CD14-positive monocyte (primary cell): ENCODE measurements around the gene PRKRA. TPM values are rescaled to one million over a fixed set of nuclear protein-coding genes. Genes with fewer than 3 reads are reported as not detected.
"Not testable (repeated sequence)": the region's sequence is repeated elsewhere in the genome, so short reads cannot be mapped to it uniquely, and the experiment has no call there.

Source experiments
- DNase-seq, 3 donors: peaks; one replicate each; pipeline ENCODE4 v3.0.0-alpha.2; 2011 to 2022
- H2AFZ ChIP-seq: 2 replicates; pipeline ENCODE4 v1.6.0; 2012; ENCODE audit warnings: mild to moderate bottlenecking, low read depth, low read length, inconsistent platforms; ENCODE audit not compliant: insufficient read depth, poor library complexity, severe bottlenecking
- H3K27ac ChIP-seq, 2 donors: 1 replicate in 1 of 2; 2 replicates in 1 of 2; pipeline ENCODE4 v1.5.1; 2012 to 2013; ENCODE audit warnings: low read length in 2 of 2, control low read depth in 1 of 2, inconsistent platforms in 1 of 2, low read depth in 1 of 2, mild to moderate bottlenecking in 1 of 2
- H3K27me3 ChIP-seq, 2 donors: one replicate each; pipeline versions ENCODE4 v1.6.0 to v1.6.1; 2011 to 2013; ENCODE audit warnings: low read length in 2 of 2; ENCODE audit not compliant: control insufficient read depth in 2 of 2, insufficient read depth in 2 of 2
- H3K36me3 ChIP-seq, 2 donors: replicated peaks in 1 of 2; 1 replicate in 1 of 2; 2 replicates in 1 of 2; pipeline versions ENCODE4 v1.5.1 to v1.6.1; 2012 to 2013; ENCODE audit warnings: low read length in 2 of 2, control low read depth in 1 of 2, inconsistent platforms in 1 of 2, mild to moderate bottlenecking in 1 of 2; ENCODE audit not compliant: insufficient read depth in 2 of 2, control insufficient read depth in 1 of 2
- H3K4me1 ChIP-seq, 2 donors: 1 replicate in 1 of 2; 2 replicates in 1 of 2; pipeline versions ENCODE4 v1.5.1 to v1.6.1; 2012 to 2013; ENCODE audit warnings: low read length in 2 of 2, control low read depth in 1 of 2, inconsistent platforms in 1 of 2, mild to moderate bottlenecking in 1 of 2, moderate library complexity in 1 of 2; ENCODE audit not compliant: insufficient read depth in 2 of 2, control insufficient read depth in 1 of 2
- H3K4me2 ChIP-seq: replicated peaks from 2 replicates; pipeline ENCODE3; 2012; ENCODE audit warnings: low read length, moderate library complexity, mild to moderate bottlenecking; ENCODE audit not compliant: poor library complexity, severe bottlenecking; ENCODE audit errors: extremely low read depth
- H3K4me3 ChIP-seq, 3 experiments: fragments of 200-600 bp in 1 of 3; sonication (generic) in 1 of 3; replicated peaks in 1 of 3; 1 replicate in 2 of 3; 2 replicates in 1 of 3; pipeline ENCODE4 v1.5.1; 2011 to 2013; ENCODE audit warnings: low read length in 3 of 3, mild to moderate bottlenecking in 3 of 3, control low read depth in 2 of 3, low read depth in 2 of 3, inconsistent platforms in 1 of 3, moderate library complexity in 1 of 3
- H3K79me2 ChIP-seq: 2 replicates; pipeline ENCODE4 v1.6.0; 2012; ENCODE audit warnings: mild to moderate bottlenecking, control low read depth, inconsistent platforms, low read length, moderate library complexity; ENCODE audit not compliant: insufficient read depth
- H3K9ac ChIP-seq: 2 replicates; pipeline ENCODE4 v1.6.0; 2017; ENCODE audit warnings: low read length, mild to moderate bottlenecking; ENCODE audit not compliant: insufficient read depth, poor library complexity, severe bottlenecking
- H3K9me3 ChIP-seq, 2 donors: replicated peaks in 1 of 2; 1 replicate in 1 of 2; 2 replicates in 1 of 2; pipeline versions ENCODE4 v1.5.1 to v1.6.1; 2012 to 2013; ENCODE audit warnings: low read length in 2 of 2, control low read depth in 1 of 2; ENCODE audit not compliant: control insufficient read depth in 1 of 2, insufficient read depth in 1 of 2
- H4K20me1 ChIP-seq: 2 replicates; pipeline ENCODE4 v1.6.0; 2012; ENCODE audit warnings: mild to moderate bottlenecking, low read length, control low read depth, moderate library complexity; ENCODE audit not compliant: insufficient read depth
- H3K27ac Mint-ChIP-seq, 7 donors: one replicate each; pipeline ENCODE4 v1.8.0; 2020; ENCODE audit warnings: mild to moderate bottlenecking in 7 of 7, mixed read lengths in 7 of 7, moderate library complexity in 6 of 7, inconsistent platforms in 2 of 7
- H3K27me3 Mint-ChIP-seq, 3 donors: one replicate each; pipeline ENCODE4 v1.8.0; 2021 to 2022; ENCODE audit warnings: low read depth in 3 of 3, mild to moderate bottlenecking in 3 of 3, mixed read lengths in 3 of 3, moderate library complexity in 3 of 3, inconsistent platforms in 1 of 3
- H3K36me3 Mint-ChIP-seq, 2 donors: one replicate each; pipeline ENCODE4 v1.8.0; 2020; ENCODE audit warnings: mixed read lengths in 2 of 2, inconsistent platforms in 1 of 2, mild to moderate bottlenecking in 1 of 2
- H3K4me1 Mint-ChIP-seq: one replicate; pipeline ENCODE4 v1.8.0; 2020; ENCODE audit warnings: mild to moderate bottlenecking, mixed read lengths
- H3K4me3 Mint-ChIP-seq, 2 donors: one replicate each; pipeline ENCODE4 v1.8.0; 2020; ENCODE audit warnings: mild to moderate bottlenecking in 2 of 2, mixed read lengths in 2 of 2, moderate library complexity in 1 of 2
- H3K9me3 Mint-ChIP-seq, 7 donors: one replicate each; pipeline ENCODE4 v1.8.0; 2020 to 2022; ENCODE audit warnings: mixed read lengths in 7 of 7, mild to moderate bottlenecking in 6 of 7, moderate library complexity in 6 of 7, inconsistent platforms in 2 of 7
- CTCF ChIP-seq: fragments of 200-600 bp; IDR thresholded peaks from one replicate; pipeline ENCODE4 v1.8.0; 2022; ENCODE audit warnings: antibody characterized with exemption, mild to moderate bottlenecking
- WGBS: methylation state at CpG from one replicate; pipeline ENCODE4 v1.1.5; 2013; ENCODE audit warnings: missing lambda C conversion rate; ENCODE audit not compliant: insufficient coverage; 5-methylcytosine and 5-hydroxymethylcytosine counted together
- intact Hi-C, 2 donors: fragments of 100-400 bp; cut with micrococcal nuclease; formaldehyde crosslinking; loops; one replicate each; pipeline versions ENCODE4 v1.15.0 to v1.15.1; 2023
- polyA plus RNA-seq, 3 donors: library from polyadenylated mRNA; depleted of rRNA in 1 of 3; unstranded in 2 of 3; stranded (reverse) in 1 of 3; fragments of 300-500 nt in 2 of 3; fragments of >200 nt in 1 of 3; fragmentation: Illumina TruSeq in 2 of 3; gene quantifications; 1 replicate in 2 of 3; 2 replicates in 1 of 3; pipeline ENCODE4 v1.2.3, GENCODE V29; 2012 to 2021

PRKRA gene
- polyA plus RNA-seq, 3 donors: 21.0 to 35.8 (median 35.4) TPM

DNA sequence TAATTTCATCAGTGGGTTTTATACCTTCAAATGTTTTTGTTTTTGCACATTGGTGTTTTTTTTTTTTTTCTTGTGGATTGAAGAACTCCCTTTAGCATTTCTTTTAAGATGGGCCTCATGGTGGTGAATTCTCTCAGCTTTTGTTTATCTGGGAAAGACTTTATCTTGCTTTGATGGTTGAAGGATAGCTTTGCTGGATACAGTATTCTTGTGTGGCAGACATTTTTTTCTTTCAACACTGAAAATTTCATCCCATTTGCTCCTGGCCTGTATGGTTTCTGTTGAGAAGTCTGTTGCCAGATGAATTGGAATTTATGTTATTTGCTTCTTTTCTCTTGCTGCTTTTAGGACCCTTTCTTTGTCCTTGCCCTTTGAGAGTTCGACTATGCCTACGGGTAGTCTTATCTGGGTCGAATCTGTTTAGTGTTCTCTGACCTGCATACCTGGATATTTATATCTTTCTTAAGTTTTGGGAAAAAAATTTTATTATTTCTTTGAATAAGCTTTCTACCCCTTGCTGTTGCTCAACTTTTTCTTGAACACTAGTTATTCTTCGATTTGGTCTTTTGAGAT lies 25.6 kb downstream of the PRKRA start:
- no peak for DNase-seq
- Histone ChIP-seq H3K4me3 (no peak overlapping the region), H3K27ac (no peak overlapping the region), H3K9ac (no peak overlapping the region), H4K20me1 (no peaks in the 10 kb centered on the region), H3K4me2 (no peak overlapping the region), H3K36me3 (peaks cover 5 to 44% of the 10 kb centered on the region in 2 donors), H3K9me3 (no peaks in the 10 kb centered on the region), H3K4me1 (peaks cover 2 to 4% of the 10 kb centered on the region in 2 donors), H3K79me2 (peaks cover 23% of the 10 kb centered on the region), H2AFZ (no peak overlapping the region), H3K27me3 (no peaks in the 10 kb centered on the region)
- no peak overlapping the region for H3K4me3 Mint-ChIP-seq
- H3K27ac Mint-ChIP-seq: no peak overlapping the region
- H3K36me3 Mint-ChIP-seq: peaks cover 31 to 60% of the 10 kb centered on the region in 2 donors
- no CpG with 5 or more reads among the region's 4 CpGs for WGBS
- H3K4me1 Mint-ChIP-seq: peaks cover 4% of the 10 kb centered on the region
- intact Hi-C loops: no loop called here
- H3K9me3 Mint-ChIP-seq: peaks cover 2 to 17% (median 10%) of the 10 kb centered on the region in 7 donors
- H3K27me3 Mint-ChIP-seq: no peaks in the 10 kb centered on the region
- TF ChIP-seq CTCF: no peak

GRCh38 chr2:178423746-178424145 lies 27.2 kb downstream of the PRKRA start:
- Mint-ChIP-seq H3K36me3 (peaks cover 23 to 50% of the 10 kb centered on the region in 2 donors), H3K9me3 (peaks cover 2 to 17% (median 10%) of the 10 kb centered on the region in 7 donors)
- H3K27ac Mint-ChIP-seq, H3K27ac ChIP-seq, H3K27me3 Mint-ChIP-seq, H3K4me3 ChIP-seq, H3K27me3 ChIP-seq, H3K9me3 ChIP-seq, H3K4me2 ChIP-seq, H3K4me1 ChIP-seq, intact Hi-C loops, H2AFZ ChIP-seq, H4K20me1 ChIP-seq, DNase-seq, H3K4me3 Mint-ChIP-seq, H3K9ac ChIP-seq, H3K4me1 Mint-ChIP-seq: not testable (repeated sequence)
- Histone ChIP-seq H3K79me2 (peaks cover 23% of the 10 kb centered on the region), H3K36me3 (peaks cover 0 to 30% of the 10 kb centered on the region in 2 donors)
- 100% methylated on average over 1 of the region's 5 CpGs for WGBS
